HL-60 (cell line): ENCODE data around the gene PIRT.
"Not testable (repeated sequence)": the region's sequence is repeated elsewhere in the genome, so short reads cannot be mapped to it uniquely, and the experiment has no call there.

Experiments used
- CTCF ChIP-seq: IDR thresholded peaks from one replicate; pipeline ENCODE4 v1.5.1; 2011; ENCODE audit warnings: low read length, control low read depth, inconsistent platforms; ENCODE audit not compliant: insufficient read depth
- POLR2AphosphoS5 ChIP-seq: IDR thresholded peaks from 2 replicates; pipeline ENCODE4 v1.6.1; 2012; ENCODE audit warnings: low read depth
- SPI1 ChIP-seq: IDR thresholded peaks from 2 replicates; pipeline ENCODE4 v1.6.1; 2012; ENCODE audit warnings: low read depth, mild to moderate bottlenecking, borderline replicate concordance
- TF ChIP-seq, protein P1 (sequence below): IDR thresholded peaks from 2 replicates; pipeline ENCODE4 v1.6.1; 2012; ENCODE audit warnings: low read depth; ENCODE audit not compliant: insufficient replicate concordance

DNA sequence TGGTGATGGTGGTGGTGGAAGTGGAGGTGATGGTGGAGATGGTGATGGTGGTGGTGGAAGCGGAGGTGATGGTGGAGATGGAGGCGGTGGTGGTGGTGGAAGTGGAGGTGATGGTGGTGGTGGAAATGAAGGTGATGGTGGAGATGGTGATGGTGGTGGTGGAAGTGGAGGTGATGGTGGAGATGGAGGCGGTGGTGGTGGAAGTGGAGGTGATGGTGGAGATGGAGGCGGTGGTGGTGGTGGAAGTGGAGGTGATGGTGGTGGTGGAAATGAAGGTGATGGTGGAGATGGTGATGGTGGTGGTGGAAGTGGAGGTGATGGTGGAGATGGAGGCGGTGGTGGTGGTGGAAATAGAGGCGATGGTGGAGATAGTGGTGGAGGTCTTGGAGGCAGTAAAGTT is 8.7 kb upstream of the PIRT start:
- TF ChIP-seq CTCF, POLR2AphosphoS5, SPI1: not testable (repeated sequence)
- TF ChIP-seq, protein P1, sequence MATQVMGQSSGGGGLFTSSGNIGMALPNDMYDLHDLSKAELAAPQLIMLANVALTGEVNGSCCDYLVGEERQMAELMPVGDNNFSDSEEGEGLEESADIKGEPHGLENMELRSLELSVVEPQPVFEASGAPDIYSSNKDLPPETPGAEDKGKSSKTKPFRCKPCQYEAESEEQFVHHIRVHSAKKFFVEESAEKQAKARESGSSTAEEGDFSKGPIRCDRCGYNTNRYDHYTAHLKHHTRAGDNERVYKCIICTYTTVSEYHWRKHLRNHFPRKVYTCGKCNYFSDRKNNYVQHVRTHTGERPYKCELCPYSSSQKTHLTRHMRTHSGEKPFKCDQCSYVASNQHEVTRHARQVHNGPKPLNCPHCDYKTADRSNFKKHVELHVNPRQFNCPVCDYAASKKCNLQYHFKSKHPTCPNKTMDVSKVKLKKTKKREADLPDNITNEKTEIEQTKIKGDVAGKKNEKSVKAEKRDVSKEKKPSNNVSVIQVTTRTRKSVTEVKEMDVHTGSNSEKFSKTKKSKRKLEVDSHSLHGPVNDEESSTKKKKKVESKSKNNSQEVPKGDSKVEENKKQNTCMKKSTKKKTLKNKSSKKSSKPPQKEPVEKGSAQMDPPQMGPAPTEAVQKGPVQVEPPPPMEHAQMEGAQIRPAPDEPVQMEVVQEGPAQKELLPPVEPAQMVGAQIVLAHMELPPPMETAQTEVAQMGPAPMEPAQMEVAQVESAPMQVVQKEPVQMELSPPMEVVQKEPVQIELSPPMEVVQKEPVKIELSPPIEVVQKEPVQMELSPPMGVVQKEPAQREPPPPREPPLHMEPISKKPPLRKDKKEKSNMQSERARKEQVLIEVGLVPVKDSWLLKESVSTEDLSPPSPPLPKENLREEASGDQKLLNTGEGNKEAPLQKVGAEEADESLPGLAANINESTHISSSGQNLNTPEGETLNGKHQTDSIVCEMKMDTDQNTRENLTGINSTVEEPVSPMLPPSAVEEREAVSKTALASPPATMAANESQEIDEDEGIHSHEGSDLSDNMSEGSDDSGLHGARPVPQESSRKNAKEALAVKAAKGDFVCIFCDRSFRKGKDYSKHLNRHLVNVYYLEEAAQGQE: not testable (repeated sequence)
